ENCODE data around the gene PPP1R7.

GRCh38 chr2:241207151-241207550 is 56.9 kb downstream of the PPP1R7 start:
- TF ChIP-seq CTCF (IDR thresholded peaks at IDR 0.05; ENCODE audit: low read depth, low read length) (no peak), POLR2A (IDR thresholded peaks at IDR 0.05; ENCODE audit: extremely low read depth, insufficient read length) (no peak), MAX (IDR thresholded peaks at IDR 0.05; ENCODE audit: low read depth, low read length) (no peak)

All from NB4 (cell line).